ENCODE data around the gene TNFAIP1. TPM values are rescaled to one million over a fixed set of nuclear protein-coding genes. Genes with fewer than 3 reads are reported as not detected.
A peak's percentile ranks its signal among the peaks of the same experiment; 100 is the strongest.

Gene TNFAIP1
- total RNA-seq, 1 experiment from 2014 or later: 21.8 TPM

GRCh38 chr17:28363776-28364650 lies 28.5 kb downstream of the TNFAIP1 start:
- Histone ChIP-seq H3K9ac (ENCODE audit: extremely low read depth, insufficient read length, low read length) (no peak overlapping the region), H2AFZ (ENCODE audit: low read length) (no peak overlapping the region), H2BK12ac (ENCODE audit: insufficient read length, low read depth, low read length) (no peak overlapping the region), H2BK20ac (ENCODE audit: low read depth, low read length, poor library complexity, severe bottlenecking) (no peak overlapping the region), H2BK15ac (ENCODE audit: low read depth, low read length) (no peak overlapping the region), H3K14ac (ENCODE audit: insufficient read depth, low read length) (no peak overlapping the region), H3K4me1 (ENCODE audit: insufficient read depth, low read length) (no peaks in the 10 kb centered on the region), H2AK5ac (ENCODE audit: insufficient read length, low read length) (no peak overlapping the region), H4K5ac (ENCODE audit: insufficient read length, low read depth, low read length) (no peak overlapping the region), H3K23ac (ENCODE audit: insufficient read length, low read depth, low read length) (no peak overlapping the region), H2BK120ac (ENCODE audit: low read depth, low read length, poor library complexity, severe bottlenecking) (no peak overlapping the region), H3K27me3 (ENCODE audit: insufficient read depth, low read length) (no peaks in the 10 kb centered on the region), H3K18ac (ENCODE audit: insufficient read length, low read depth, low read length) (no peak overlapping the region), H2BK5ac (ENCODE audit: insufficient read length, low read length) (no peak overlapping the region), H4K20me1 (ENCODE audit: control insufficient read depth, insufficient read depth, insufficient read length) (no peaks in the 10 kb centered on the region), H3K56ac (ENCODE audit: insufficient read length, low read depth, low read length) (no peak overlapping the region), H3K4me2 (ENCODE audit: insufficient read depth, insufficient read length, low read length) (no peak overlapping the region), H3K9me3 (ENCODE audit: control insufficient read depth, low read depth, low read length) (no peaks in the 10 kb centered on the region), H3K4ac (ENCODE audit: low read depth, low read length) (no peak overlapping the region), H3K27ac (ENCODE audit: insufficient read length, low read depth, low read length) (no peak overlapping the region), H4K91ac (ENCODE audit: insufficient read length, low read depth, low read length) (no peak overlapping the region), H3K79me1 (ENCODE audit: insufficient read depth, low read depth, low read length, poor library complexity, severe bottlenecking) (no peaks in the 10 kb centered on the region), H4K8ac (replicated peaks; ENCODE audit: insufficient read length, low read depth, low read length) (no peak overlapping the region), H3K79me2 (ENCODE audit: insufficient read depth, low read length) (no peaks in the 10 kb centered on the region), H3K23me2 (ENCODE audit: insufficient read length, low read depth, low read length, poor library complexity, severe bottlenecking) (no peaks in the 10 kb centered on the region), H3T11ph (ENCODE audit: low read length) (no peak overlapping the region)
- Mint-ChIP-seq H3K4me3 (no peak overlapping the region), H3K27me3 (ENCODE audit: low read depth) (no peaks in the 10 kb centered on the region), H3K36me3 (ENCODE audit: insufficient read depth in 1 of 3, low read depth in 3 of 3) (peaks cover 19 to 28% (median 24%) of the 10 kb centered on the region in 3 experiments; a peak in 6 of 7 replicates), H3K4me1 (no peaks in the 10 kb centered on the region), H3K9me3 (no peaks in the 10 kb centered on the region; a peak in 1 of 5 replicates), H3K27ac (peak overlapping the region in 1 of 3 experiments; percentile 18; a peak in 1 of 7 replicates)
- no peak for DNase-seq
- TF ChIP-seq, protein P1, sequence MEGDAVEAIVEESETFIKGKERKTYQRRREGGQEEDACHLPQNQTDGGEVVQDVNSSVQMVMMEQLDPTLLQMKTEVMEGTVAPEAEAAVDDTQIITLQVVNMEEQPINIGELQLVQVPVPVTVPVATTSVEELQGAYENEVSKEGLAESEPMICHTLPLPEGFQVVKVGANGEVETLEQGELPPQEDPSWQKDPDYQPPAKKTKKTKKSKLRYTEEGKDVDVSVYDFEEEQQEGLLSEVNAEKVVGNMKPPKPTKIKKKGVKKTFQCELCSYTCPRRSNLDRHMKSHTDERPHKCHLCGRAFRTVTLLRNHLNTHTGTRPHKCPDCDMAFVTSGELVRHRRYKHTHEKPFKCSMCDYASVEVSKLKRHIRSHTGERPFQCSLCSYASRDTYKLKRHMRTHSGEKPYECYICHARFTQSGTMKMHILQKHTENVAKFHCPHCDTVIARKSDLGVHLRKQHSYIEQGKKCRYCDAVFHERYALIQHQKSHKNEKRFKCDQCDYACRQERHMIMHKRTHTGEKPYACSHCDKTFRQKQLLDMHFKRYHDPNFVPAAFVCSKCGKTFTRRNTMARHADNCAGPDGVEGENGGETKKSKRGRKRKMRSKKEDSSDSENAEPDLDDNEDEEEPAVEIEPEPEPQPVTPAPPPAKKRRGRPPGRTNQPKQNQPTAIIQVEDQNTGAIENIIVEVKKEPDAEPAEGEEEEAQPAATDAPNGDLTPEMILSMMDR (conservative IDR thresholded peaks at IDR 0.05): no peak
- no CpG with 5 or more reads among the region's 8 CpGs for WGBS (ENCODE audit: extremely low coverage, insufficient read length, low lambda C conversion rate)
